RWPE1 (cell line): Measurements from ENCODE around the gene PPP2R5B.

Experiments
- CTCF ChIA-PET: fragments of 350-600 bp; sonication (Branson Sonifier 250); formaldehyde crosslinking; extraction: SDS; loops from one replicate; lab custom pipeline; 2021; lab: Yijun Ruan, JAX
- POLR2A ChIA-PET: fragments of 400-600 bp; formaldehyde crosslinking; extraction: SDS; loops from one replicate; lab custom pipeline; 2020; ENCODE audit warnings: antibody characterized with exemption; ENCODE audit not compliant: low non-redundant PET; lab: Yijun Ruan, JAX
- DNase-seq: peaks from one replicate; pipeline ENCODE4 v3.0.0; 2012; ENCODE audit warnings: low spot score
- H3K27ac ChIP-seq: fragments of 450-650 bp; 2 replicates; pipeline ENCODE4 v1.5.1; 2017
- CTCF ChIP-seq: fragments of 450-650 bp; conservative IDR thresholded peaks from 2 replicates; pipeline ENCODE4 v1.5.1; 2017; ENCODE audit warnings: low read depth, mild to moderate bottlenecking

PPP2R5B gene

GRCh38 chr11:64916040-64916774 is 8.3 kb upstream of the PPP2R5B start:
- DNase-seq = peak; percentile 54
- CTCF ChIA-PET = interaction anchor here (0.6 to 1.8 kb wide), 4 partner anchors 78 to 1014 kb away, joined by 3 to 5 read pairs (median 4); partner anchors contain the start of gene ARL2
- peak overlapping the region; percentile 82 for H3K27ac ChIP-seq
- POLR2A ChIA-PET = interaction anchor here (0.6 to 0.7 kb wide), 2 partner anchors 58 to 97 kb away, joined by 3 to 5 read pairs; no protein-coding TSS in a partner anchor
- no peak for TF ChIP-seq CTCF

DNA sequence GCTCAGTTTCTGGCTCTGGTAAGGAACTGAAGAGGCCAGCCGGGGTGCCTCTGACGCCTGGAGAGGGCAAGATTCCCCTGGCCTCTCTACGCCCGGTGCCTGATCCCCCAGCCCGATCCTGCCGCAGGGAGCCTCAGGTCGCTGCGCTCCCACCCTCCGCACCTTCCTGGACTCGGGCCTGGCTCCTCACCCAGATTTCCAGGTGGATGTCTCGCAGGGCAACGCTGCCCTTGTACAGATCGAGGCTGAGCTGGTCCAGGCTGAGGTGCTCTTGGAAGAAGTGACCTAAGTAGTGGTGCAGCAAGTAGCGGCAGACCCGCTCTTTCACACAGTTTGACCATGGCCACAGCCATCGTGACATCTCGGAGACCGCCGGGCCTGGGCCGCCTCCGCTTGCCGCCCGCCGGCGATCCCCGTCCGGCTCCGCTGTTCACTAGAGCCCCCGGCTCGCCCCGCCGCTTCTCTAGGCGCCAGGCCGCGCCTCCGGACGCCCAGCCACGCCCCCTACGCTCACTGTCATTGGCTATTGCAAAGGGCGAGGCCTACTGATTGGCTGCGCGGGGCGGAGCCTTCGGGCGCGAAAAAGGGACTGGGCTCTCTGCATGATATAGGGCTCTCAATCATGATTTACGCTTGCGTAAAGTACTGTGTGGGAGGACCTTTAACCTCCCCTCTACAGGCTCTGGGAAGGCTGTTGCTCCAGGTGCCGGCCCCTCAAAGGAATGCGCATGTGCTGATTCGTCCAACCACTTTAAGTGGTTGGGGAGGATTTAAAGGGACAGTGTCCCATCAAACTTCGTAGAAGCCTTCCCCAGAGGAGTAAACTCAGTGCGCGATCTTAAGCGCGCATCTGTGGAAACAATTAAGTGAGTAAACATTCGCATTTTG is 7.5 kb upstream of the PPP2R5B start, which contains the start of gene ATG2A:
Gene ATG2A, minus strand, starts transcription at position 435 of the 888 bp plus-strand sequence. Its CDS starts 74 bp downstream, at position 361.
- no peak for TF ChIP-seq CTCF
- DNase-seq = peak; percentile 98
- H3K27ac ChIP-seq = peak within 1 kb of the TSS; percentile 82
- POLR2A ChIA-PET = no interaction called here
- CTCF ChIA-PET = interaction anchor here (0.6 to 1.8 kb wide), 4 partner anchors 32 to 398 kb away, joined by 3 to 5 read pairs (median 4); partner anchors contain the start of gene ARL2

DNA sequence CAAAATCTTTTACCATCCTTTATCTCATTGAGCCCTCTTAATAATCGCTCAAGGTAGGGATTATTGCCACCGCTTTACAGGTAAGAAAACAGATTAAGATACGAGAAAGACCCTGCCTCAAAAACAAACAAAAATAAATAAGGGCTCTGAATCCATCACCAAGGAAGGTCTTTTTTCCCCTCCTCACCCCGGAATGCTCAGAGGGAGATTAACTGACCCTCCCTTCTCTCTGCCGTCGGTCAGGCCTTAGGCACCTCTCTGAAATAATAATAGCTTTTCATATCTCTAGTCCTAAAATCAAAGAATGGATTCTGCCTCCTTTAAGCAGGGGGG is 6.9 kb upstream of the PPP2R5B start:
- ChIA-PET CTCF (interaction anchor here (0.6 to 1.8 kb wide), 5 partner anchors 24 to 398 kb away, joined by 3 to 5 read pairs (median 3); partner anchors contain the start of gene ARL2), POLR2A (no interaction called here)
- DNase-seq = no peak
- peak overlapping the region; percentile 82 for H3K27ac ChIP-seq
- TF ChIP-seq CTCF = no peak

DNA sequence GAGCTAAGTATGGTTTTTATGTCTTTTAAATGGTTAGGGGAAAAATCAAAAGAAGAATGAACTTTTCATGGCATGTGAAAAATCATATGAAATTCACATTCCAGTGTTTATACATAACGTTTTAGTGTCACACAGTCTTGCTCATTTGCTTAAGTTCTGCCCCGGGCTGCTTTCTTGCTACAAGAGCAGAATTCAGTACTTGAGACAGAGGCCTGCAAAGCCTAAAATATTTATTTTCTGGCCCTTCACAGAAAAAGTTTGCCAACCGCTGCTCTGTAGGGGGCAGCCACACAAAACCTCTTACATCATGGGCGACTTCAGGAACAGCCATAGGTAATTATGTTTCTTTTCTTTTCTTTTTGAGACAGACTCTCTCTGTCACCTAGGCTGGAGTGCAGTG is 6.5 kb upstream of the PPP2R5B start:
- CTCF ChIA-PET = interaction anchor here (0.6 to 1.8 kb wide), 5 partner anchors 24 to 397 kb away, joined by 3 to 5 read pairs (median 3); partner anchors contain the start of gene ARL2
- no peak; the same call in 1 of the 2 replicates for TF ChIP-seq CTCF
- H3K27ac ChIP-seq = peak overlapping the region; percentile 65
- POLR2A ChIA-PET = no interaction called here
- no peak for DNase-seq

GRCh38 chr11:64919627-64920026 is 4.9 kb upstream of the PPP2R5B start:
- ChIA-PET CTCF (no interaction called here), POLR2A (interaction anchor here (0.6 to 0.7 kb wide), 2 partner anchors 121 to 214 kb away, joined by 3 to 4 read pairs; partner anchors contain the start of gene SAC3D1)
- peak overlapping the region; percentile 65 for H3K27ac ChIP-seq
- no peak for TF ChIP-seq CTCF
- DNase-seq = no peak

DNA sequence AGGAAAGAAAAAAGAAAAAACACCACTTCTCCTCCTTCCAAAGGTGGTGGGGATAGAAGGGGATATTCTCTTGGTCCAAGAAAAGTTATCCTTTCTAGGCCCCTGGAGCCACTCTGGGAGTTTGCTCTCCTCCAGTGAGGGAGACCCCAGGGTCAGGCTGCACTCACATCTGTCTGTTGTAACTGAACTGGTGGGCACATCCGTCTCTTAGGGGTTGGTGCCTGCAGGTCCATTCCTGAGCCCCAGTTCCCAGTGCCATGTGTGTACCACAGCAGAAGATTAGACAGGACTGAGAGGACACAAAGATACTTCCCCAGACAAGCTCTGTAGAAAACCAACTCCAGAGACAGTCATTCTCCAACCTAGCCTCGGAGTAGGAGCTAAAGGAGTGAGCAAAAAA is 4.4 kb upstream of the PPP2R5B start:
- ChIA-PET CTCF (no interaction called here), POLR2A (no interaction called here)
- no peak for TF ChIP-seq CTCF
- no peak for DNase-seq
- H3K27ac ChIP-seq = peak overlapping the region; percentile 65
